Calu3 (cell line): ENCODE results near the gene PCNX1. TPM values are rescaled to one million over a fixed set of nuclear protein-coding genes. Genes with fewer than 3 reads are reported as not detected.

Source experiments
- BruUV-seq: library from RNA; stranded (reverse); fragments of 400-500 nt; replicated peaks from 2 replicates; lab custom pipeline; 2021; lab: Mats Ljungman, UMichigan
- CTCF ChIA-PET: fragments of 300-600 bp; sonication (Branson Sonifier 250); formaldehyde crosslinking; loops from one replicate; lab custom pipeline; 2022; ENCODE audit warnings: antibody characterized with exemption; lab: Charles Lee
- DNase-seq: peaks from one replicate; pipeline ENCODE4 v3.0.0; 2022
- H3K27ac Mint-ChIP-seq: one replicate; pipeline ENCODE4 v1.8.0; 2022; ENCODE audit warnings: mixed read lengths; ENCODE audit not compliant: unreplicated experiment
- H3K27me3 Mint-ChIP-seq: one replicate; pipeline ENCODE4 v1.8.0; 2022; ENCODE audit warnings: mixed read lengths; ENCODE audit not compliant: unreplicated experiment
- H3K36me3 Mint-ChIP-seq: one replicate; pipeline ENCODE4 v1.8.0; 2022; ENCODE audit warnings: mild to moderate bottlenecking, moderate library complexity, mixed read lengths; ENCODE audit not compliant: insufficient read depth, unreplicated experiment
- H3K4me1 Mint-ChIP-seq: one replicate; pipeline ENCODE4 v1.8.0; 2022; ENCODE audit warnings: mild to moderate bottlenecking, low read depth, mixed read lengths; ENCODE audit not compliant: unreplicated experiment
- H3K4me3 Mint-ChIP-seq: one replicate; pipeline ENCODE4 v1.8.0; 2022; ENCODE audit warnings: mild to moderate bottlenecking, low read depth, moderate library complexity, mixed read lengths; ENCODE audit not compliant: unreplicated experiment
- H3K9me3 Mint-ChIP-seq: one replicate; pipeline ENCODE4 v1.8.0; 2022; ENCODE audit warnings: low read depth, mixed read lengths; ENCODE audit not compliant: unreplicated experiment
- CTCF ChIP-seq: fragments of 200-600 bp; IDR thresholded peaks from one replicate; pipeline ENCODE4 v1.8.0; 2022; ENCODE audit warnings: antibody characterized with exemption; ENCODE audit not compliant: unreplicated experiment
- intact Hi-C: fragments of 100-400 bp; cut with micrococcal nuclease; formaldehyde crosslinking; loops from one replicate; pipeline ENCODE4 v1.10.0; 2022; ENCODE audit not compliant: unreplicated experiment
- total RNA-seq: library from RNA; stranded (reverse); gene quantifications from 2 replicates; pipeline ENCODE4 v1.2.3, GENCODE V29; 2022

The PCNX1 gene
- total RNA-seq, 1 experiment from 2014 or later: 34.1 TPM

GRCh38 chr14:71000091-71000490 is 92.8 kb downstream of the PCNX1 start:
- intact Hi-C loops: no loop called here
- H3K4me3 Mint-ChIP-seq: no peak overlapping the region
- no peaks in the 10 kb centered on the region for H3K36me3 Mint-ChIP-seq
- no peak for TF ChIP-seq CTCF
- no peaks in the 10 kb centered on the region for H3K9me3 Mint-ChIP-seq
- H3K27ac Mint-ChIP-seq: no peak overlapping the region
- peaks cover 8% of the 10 kb centered on the region for H3K4me1 Mint-ChIP-seq
- DNase-seq: no peak
- no TSS peak for BruUV-seq
- H3K27me3 Mint-ChIP-seq: no peaks in the 10 kb centered on the region
- CTCF ChIA-PET: no interaction called here

- Mint-ChIP-seq H3K4me1 (no peaks in the 10 kb centered on the region), H3K27ac (no peak overlapping the region), H3K9me3 (no peaks in the 10 kb centered on the region), H3K27me3 (no peaks in the 10 kb centered on the region), H3K4me3 (no peak overlapping the region), H3K36me3 (no peaks in the 10 kb centered on the region)
- intact Hi-C loops: no loop called here
- no TSS peak for BruUV-seq
- no peak for TF ChIP-seq CTCF
- CTCF ChIA-PET: no interaction called here
- DNase-seq: no peak
Observed at GRCh38 chr14:71001742-71002141, 94.5 kb downstream of the PCNX1 start.

GRCh38 chr14:71003156-71003555 is 95.9 kb downstream of the PCNX1 start:
- intact Hi-C loops: no loop called here

GRCh38 chr14:71004481-71004880 is 97.2 kb downstream of the PCNX1 start:
- intact Hi-C loops: no loop called here
- Mint-ChIP-seq H3K36me3 (no peaks in the 10 kb centered on the region), H3K27ac (no peak overlapping the region), H3K4me3 (no peak overlapping the region), H3K9me3 (no peaks in the 10 kb centered on the region), H3K4me1 (no peaks in the 10 kb centered on the region), H3K27me3 (no peaks in the 10 kb centered on the region)
- DNase-seq: no peak
- CTCF ChIA-PET: no interaction called here
- no TSS peak for BruUV-seq
- TF ChIP-seq CTCF: no peak

More at GRCh38 chr14:71003156-71003555, 95.9 kb downstream of the PCNX1 start:
- TF ChIP-seq CTCF: no peak
- CTCF ChIA-PET: no interaction called here
- BruUV-seq: no TSS peak
- DNase-seq: no peak
- no peak overlapping the region for H3K27ac Mint-ChIP-seq
- no peak overlapping the region for H3K4me3 Mint-ChIP-seq
- H3K4me1 Mint-ChIP-seq: no peaks in the 10 kb centered on the region
- H3K36me3 Mint-ChIP-seq: no peaks in the 10 kb centered on the region
- no peaks in the 10 kb centered on the region for H3K9me3 Mint-ChIP-seq
- H3K27me3 Mint-ChIP-seq: no peaks in the 10 kb centered on the region
